Measurements from ENCODE around the gene GSPT1. TPM values are rescaled to one million over a fixed set of nuclear protein-coding genes. Genes with fewer than 3 reads are reported as not detected.

Gene GSPT1
- total RNA-seq, 1 donor from 2014 or later: 94.3 TPM

GRCh38 chr16:11877374-11877773, 38.4 kb downstream of the GSPT1 start:
- H3K4me1 Mint-ChIP-seq: no peaks in the 10 kb centered on the region
- peaks cover 16% of the 10 kb centered on the region for H3K36me3 ChIP-seq

GRCh38 chr16:11876306-11876705, 39.5 kb downstream of the GSPT1 start:
- H3K9me3 Mint-ChIP-seq: no peaks in the 10 kb centered on the region
- Histone ChIP-seq H3K27ac (no peak overlapping the region), H3K4me1 (no peaks in the 10 kb centered on the region), H3K79me2 (ENCODE audit: low read depth) (no peaks in the 10 kb centered on the region), H2AFZ (replicated peaks) (no peak overlapping the region), H3K9ac (no peak overlapping the region), H3K36me3 (peaks cover 22% of the 10 kb centered on the region), H4K20me1 (ENCODE audit: low read depth) (no peaks in the 10 kb centered on the region), H3K27me3 (no peaks in the 10 kb centered on the region), H3K4me3 (no peak overlapping the region), H3F3A (ENCODE audit: low read depth) (peaks cover 20% of the 10 kb centered on the region), H3K9me3 (ENCODE audit: low read depth) (no peaks in the 10 kb centered on the region), H3K4me2 (no peak overlapping the region)
- H3K27ac Mint-ChIP-seq: no peak overlapping the region
- no peak for TF ChIP-seq EZH2phosphoT487 (IDR thresholded peaks at IDR 0.05)
- TF ChIP-seq CTCF (IDR thresholded peaks at IDR 0.05): no peak
- TF ChIP-seq EZH2 (IDR thresholded peaks at IDR 0.05): no peak
- peaks cover 12% of the 10 kb centered on the region for H3K36me3 Mint-ChIP-seq
- H3K27me3 Mint-ChIP-seq (ENCODE audit: insufficient read depth, low read depth): no peaks in the 10 kb centered on the region
- H3K4me1 Mint-ChIP-seq: no peaks in the 10 kb centered on the region
- DNase-seq (ENCODE audit: low spot score): no peak
- no peak overlapping the region for H3K4me3 Mint-ChIP-seq

More at GRCh38 chr16:11877374-11877773, 38.4 kb downstream of the GSPT1 start:
- Histone ChIP-seq H3K9ac (no peak overlapping the region), H3K4me2 (no peak overlapping the region), H3K27ac (no peak overlapping the region), H3K4me1 (no peaks in the 10 kb centered on the region), H3F3A (ENCODE audit: low read depth) (peaks cover 11% of the 10 kb centered on the region), H3K9me3 (ENCODE audit: low read depth) (no peaks in the 10 kb centered on the region), H3K27me3 (no peaks in the 10 kb centered on the region), H3K79me2 (ENCODE audit: low read depth) (no peaks in the 10 kb centered on the region), H3K4me3 (no peak overlapping the region), H2AFZ (replicated peaks) (no peak overlapping the region), H4K20me1 (ENCODE audit: low read depth) (no peaks in the 10 kb centered on the region)
- H3K9me3 Mint-ChIP-seq: no peaks in the 10 kb centered on the region
- H3K27ac Mint-ChIP-seq: no peak overlapping the region
- no peak overlapping the region for H3K4me3 Mint-ChIP-seq
- H3K36me3 Mint-ChIP-seq: peaks cover 15% of the 10 kb centered on the region
- TF ChIP-seq EZH2phosphoT487 (IDR thresholded peaks at IDR 0.05) (no peak), EZH2 (IDR thresholded peaks at IDR 0.05) (no peak), CTCF (IDR thresholded peaks at IDR 0.05) (no peak)
- H3K27me3 Mint-ChIP-seq (ENCODE audit: insufficient read depth, low read depth): no peaks in the 10 kb centered on the region
- DNase-seq (ENCODE audit: low spot score): no peak

GRCh38 chr16:11875721-11876120, 40.0 kb downstream of the GSPT1 start:
- H3K4me3 Mint-ChIP-seq: no peak overlapping the region
- Histone ChIP-seq H4K20me1 (ENCODE audit: low read depth) (no peaks in the 10 kb centered on the region), H3K27ac (no peak overlapping the region), H3K4me3 (no peak overlapping the region), H2AFZ (replicated peaks) (no peak overlapping the region), H3K4me1 (no peaks in the 10 kb centered on the region), H3K9ac (no peak overlapping the region), H3K27me3 (no peaks in the 10 kb centered on the region), H3K36me3 (peaks cover 22% of the 10 kb centered on the region), H3K4me2 (no peak overlapping the region), H3F3A (ENCODE audit: low read depth) (peaks cover 26% of the 10 kb centered on the region), H3K79me2 (ENCODE audit: low read depth) (no peaks in the 10 kb centered on the region), H3K9me3 (ENCODE audit: low read depth) (no peaks in the 10 kb centered on the region)
- no peaks in the 10 kb centered on the region for H3K4me1 Mint-ChIP-seq
- no peaks in the 10 kb centered on the region for H3K27me3 Mint-ChIP-seq (ENCODE audit: insufficient read depth, low read depth)
- H3K9me3 Mint-ChIP-seq: no peaks in the 10 kb centered on the region
- H3K27ac Mint-ChIP-seq: no peak overlapping the region
- peaks cover 12% of the 10 kb centered on the region for H3K36me3 Mint-ChIP-seq
- no peak for TF ChIP-seq EZH2 (IDR thresholded peaks at IDR 0.05)
- TF ChIP-seq CTCF (IDR thresholded peaks at IDR 0.05): no peak
- no peak for TF ChIP-seq EZH2phosphoT487 (IDR thresholded peaks at IDR 0.05)
- DNase-seq (ENCODE audit: low spot score): no peak

Measured in neural progenitor cell (in vitro differentiated cells).